ENCODE measurements around the gene C19orf38. TPM values are rescaled to one million over a fixed set of nuclear protein-coding genes. Genes with fewer than 3 reads are reported as not detected.

C19orf38 gene
- total RNA-seq, 1 experiment from 2014 or later: not detected

DNA sequence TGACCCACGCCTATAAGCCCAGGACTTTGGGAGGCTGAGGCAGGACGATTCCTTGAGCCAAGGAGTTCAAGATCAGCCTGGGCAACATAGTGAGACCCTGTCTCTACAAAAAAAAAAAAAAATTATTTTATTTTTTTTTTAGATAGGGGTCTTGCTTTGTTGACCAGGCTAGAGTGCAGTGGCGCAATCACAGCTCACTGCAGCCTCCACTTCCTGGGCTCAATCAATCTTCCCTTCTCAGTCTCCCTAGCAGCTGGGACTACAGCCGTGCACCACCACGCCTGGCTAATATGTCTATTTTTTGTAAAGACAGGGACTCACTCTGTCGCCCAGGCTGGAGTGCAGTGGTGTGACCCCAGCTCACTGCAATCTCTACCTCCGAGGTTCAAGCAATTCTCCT, 4.7 kb downstream of the C19orf38 start:
- Histone ChIP-seq H3K4ac (ENCODE audit: low read depth, low read length) (no peak overlapping the region), H3K23ac (ENCODE audit: insufficient read length, low read depth, low read length) (no peak overlapping the region), H3K4me1 (ENCODE audit: insufficient read depth, low read length) (no peaks in the 10 kb centered on the region), H3K79me2 (ENCODE audit: insufficient read depth, low read length) (no peaks in the 10 kb centered on the region), H3K9me3 (ENCODE audit: control insufficient read depth, low read depth, low read length) (no peaks in the 10 kb centered on the region), H3K18ac (ENCODE audit: insufficient read length, low read depth, low read length) (no peak overlapping the region), H3K27me3 (ENCODE audit: insufficient read depth, low read length) (no peaks in the 10 kb centered on the region), H2AK5ac (ENCODE audit: insufficient read length, low read length) (no peak overlapping the region), H3K56ac (ENCODE audit: insufficient read length, low read depth, low read length) (no peak overlapping the region), H3K14ac (ENCODE audit: insufficient read depth, low read length) (no peak overlapping the region), H4K5ac (ENCODE audit: insufficient read length, low read depth, low read length) (no peak overlapping the region), H2BK20ac (ENCODE audit: low read depth, low read length, poor library complexity, severe bottlenecking) (no peak overlapping the region), H4K8ac (replicated peaks; ENCODE audit: insufficient read length, low read depth, low read length) (no peak overlapping the region), H3K4me2 (ENCODE audit: insufficient read depth, insufficient read length, low read length) (no peak overlapping the region), H2AFZ (ENCODE audit: low read length) (no peak overlapping the region), H4K20me1 (ENCODE audit: control insufficient read depth, insufficient read depth, insufficient read length) (no peaks in the 10 kb centered on the region), H3K79me1 (ENCODE audit: insufficient read depth, low read depth, low read length, poor library complexity, severe bottlenecking) (no peaks in the 10 kb centered on the region), H2BK120ac (ENCODE audit: low read depth, low read length, poor library complexity, severe bottlenecking) (no peak overlapping the region), H2BK12ac (ENCODE audit: insufficient read length, low read depth, low read length) (no peak overlapping the region), H2BK15ac (ENCODE audit: low read depth, low read length) (no peak overlapping the region), H3K9ac (ENCODE audit: extremely low read depth, insufficient read length, low read length) (no peak overlapping the region), H4K91ac (ENCODE audit: insufficient read length, low read depth, low read length) (no peak overlapping the region), H3K23me2 (ENCODE audit: insufficient read length, low read depth, low read length, poor library complexity, severe bottlenecking) (no peaks in the 10 kb centered on the region), H3T11ph (ENCODE audit: low read length) (no peak overlapping the region), H2BK5ac (ENCODE audit: insufficient read length, low read length) (no peak overlapping the region), H3K27ac (ENCODE audit: insufficient read length, low read depth, low read length) (no peak overlapping the region)
- peaks cover 18% of the 10 kb centered on the region for H3K27me3 Mint-ChIP-seq (ENCODE audit: low read depth)
- H3K27ac Mint-ChIP-seq: no peak overlapping the region; a peak in 1 of 7 replicates
- no peak for DNase-seq
- H3K4me1 Mint-ChIP-seq: peaks cover 0 to 7% of the 10 kb centered on the region in 2 experiments; a peak in 1 of 4 replicates
- H3K4me3 Mint-ChIP-seq: no peak overlapping the region
- H3K36me3 Mint-ChIP-seq (ENCODE audit: insufficient read depth in 1 of 3, low read depth in 3 of 3): no peaks in the 10 kb centered on the region
- no CpG with 5 or more reads among the region's 7 CpGs for WGBS (ENCODE audit: extremely low coverage, insufficient read length, low lambda C conversion rate)
- H3K9me3 Mint-ChIP-seq: no peaks in the 10 kb centered on the region
- TF ChIP-seq CTCF (conservative IDR thresholded peaks at IDR 0.05): no peak
